Mucosa of descending colon (tissue), 3 donors: ENCODE measurements around the gene SLX4. TPM values are rescaled to one million over a fixed set of nuclear protein-coding genes. Genes with fewer than 3 reads are reported as not detected.
A peak's percentile ranks its signal among the peaks of the same experiment; 100 is the strongest.

Experiments used
- ATAC-seq: fragments of 200-7000 bp; cut with Tn5 transposase; one replicate; pipeline ENCODE4 v1.9.1; 2020; ENCODE audit warnings: mild to moderate bottlenecking, moderate library complexity
- DNase-seq, 3 donors: peaks; one replicate each; pipeline ENCODE4 v3.0.0-alpha.2; 2020
- H3K36me3 ChIP-seq: fragments of 200-600 bp; one replicate; pipeline ENCODE4 v1.8.0; 2021; ENCODE audit warnings: low read depth, mild to moderate bottlenecking
- H3K4me1 ChIP-seq: fragments of 200-600 bp; one replicate; pipeline ENCODE4 v1.8.0; 2021; ENCODE audit warnings: low read depth, mild to moderate bottlenecking
- H3K4me3 ChIP-seq: fragments of 200-600 bp; one replicate; pipeline ENCODE4 v1.8.0; 2021; ENCODE audit warnings: mild to moderate bottlenecking
- H3K9me3 ChIP-seq: fragments of 200-600 bp; one replicate; pipeline ENCODE4 v1.8.0; 2021; ENCODE audit warnings: mild to moderate bottlenecking
- CTCF ChIP-seq: fragments of 200-600 bp; IDR thresholded peaks from one replicate; pipeline ENCODE4 v1.8.0; 2022; ENCODE audit warnings: antibody characterized with exemption, mild to moderate bottlenecking
- intact Hi-C, 2 donors: fragments of 100-400 bp; cut with DNase I in 1 of 2; cut with micrococcal nuclease in 1 of 2; formaldehyde crosslinking; loops; one replicate each; pipeline versions ENCODE4 v1.11.0 to v1.11.1; 2022; cut with DNase I, micrococcal nuclease
- total RNA-seq, 3 donors: library from RNA; stranded (reverse); fragmentation: NEBNext Ultra II Directional in 2 of 3; extraction: Animal tissue kit (Norgen Biotek cat#: 25700) in 2 of 3; gene quantifications; one replicate each; pipeline versions ENCODE4 v1.2.1 to v1.2.4, GENCODE V29; 2021 to 2023
- donor health status: DM: no; HTN: no; CAD: no; lungs with moderate emphysema.
- donor health status: DM: no; HTN: no; CAD: no.
- donor health status: DM: no; HTN: yes; CAD: no.

The SLX4 gene
- total RNA-seq, 3 donors from 2014 or later, result 3.6 to 6.7 (median 5.0) TPM

GRCh38 chr16:3579776-3580175 is 31.6 kb downstream of the SLX4 start:
- ATAC-seq (no peak), DNase-seq (no peak)
- intact Hi-C loops, result no loop called here
- H3K36me3 ChIP-seq, result no peaks in the 10 kb centered on the region
- no peaks in the 10 kb centered on the region for H3K4me1 ChIP-seq
- H3K4me3 ChIP-seq, result no peak overlapping the region
- TF ChIP-seq CTCF, result no peak
- no peaks in the 10 kb centered on the region for H3K9me3 ChIP-seq

- peak; percentile 39 to 80 (median 64) for DNase-seq
- H3K4me3 ChIP-seq, result no peak overlapping the region
- no peaks in the 10 kb centered on the region for H3K36me3 ChIP-seq
- H3K9me3 ChIP-seq, result no peaks in the 10 kb centered on the region
- TF ChIP-seq CTCF, result no peak
- peak; percentile 69 for ATAC-seq
- no peaks in the 10 kb centered on the region for H3K4me1 ChIP-seq
- intact Hi-C loops, result no loop called here
These were observed 32.5 kb downstream of the SLX4 start for GRCh38 chr16:3578610-3579551.

DNA sequence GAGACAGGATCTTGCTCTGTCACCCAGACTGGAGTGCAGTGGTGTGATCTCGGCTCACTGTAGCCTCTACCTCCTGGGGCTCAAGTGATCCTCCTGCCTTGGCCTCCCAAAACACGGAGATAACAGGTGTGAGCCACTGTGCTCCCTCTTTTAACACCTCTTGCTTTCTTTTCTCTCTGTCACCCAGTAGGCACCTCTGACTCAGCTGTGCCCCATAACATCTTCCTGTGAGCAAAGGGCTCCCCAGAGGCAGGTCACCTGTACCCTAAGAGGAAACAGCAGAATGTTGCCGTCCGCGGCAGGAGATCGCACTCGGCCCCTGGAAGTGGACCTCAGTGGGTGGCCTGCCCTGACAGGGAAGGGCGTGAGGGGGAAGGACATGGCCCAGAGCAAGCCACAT is 33.3 kb downstream of the SLX4 start:
- TF ChIP-seq CTCF, result no peak
- H3K4me3 ChIP-seq, result no peak overlapping the region
- peak; percentile 45 for ATAC-seq
- H3K9me3 ChIP-seq, result no peaks in the 10 kb centered on the region
- no peaks in the 10 kb centered on the region for H3K36me3 ChIP-seq
- no peaks in the 10 kb centered on the region for H3K4me1 ChIP-seq
- no peak for DNase-seq
- intact Hi-C loops, result no loop called here

DNA sequence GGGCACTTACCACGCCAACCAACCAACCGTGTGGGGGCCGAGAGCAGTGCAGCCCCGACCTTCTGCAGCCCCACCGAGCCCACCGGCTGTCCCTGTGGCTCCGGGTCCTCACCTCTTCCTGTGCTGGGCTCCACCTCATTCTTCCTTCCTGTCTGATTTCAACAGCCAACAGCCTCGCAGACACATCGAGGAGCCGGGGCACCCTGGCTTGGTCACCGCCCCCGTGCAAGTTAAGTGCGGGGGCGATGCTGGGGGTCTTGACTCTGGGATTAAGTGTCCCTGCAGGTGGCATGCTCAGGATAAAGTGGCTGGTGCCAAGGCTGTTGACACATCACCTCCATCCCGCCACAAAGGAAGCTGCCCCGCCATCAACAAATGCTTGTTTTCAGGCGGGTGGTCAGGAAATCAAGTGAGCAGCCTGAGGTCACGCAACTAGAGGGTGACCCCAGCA is 34.1 kb downstream of the SLX4 start, which contains the start of gene NLRC3:
NLRC3 (minus strand) TSS at position 102 of the 451 bp plus-strand sequence. CDS start 12,367 bp downstream, outside the sequence.
- Histone ChIP-seq H3K9me3 (no peaks in the 10 kb centered on the region), H3K36me3 (no peaks in the 10 kb centered on the region), H3K4me3 (no peak within 1 kb of the TSS), H3K4me1 (no peaks in the 10 kb centered on the region)
- TF ChIP-seq CTCF, result no peak
- peak; percentile 48 for ATAC-seq
- intact Hi-C loops, result no loop called here
- peak in 2 of 3 donors; percentile 22 to 45 for DNase-seq

GRCh38 chr16:3576211-3576610 is 35.2 kb downstream of the SLX4 start:
- ATAC-seq, result peak; percentile 24
- no peak for DNase-seq
- Histone ChIP-seq H3K4me1 (no peaks in the 10 kb centered on the region), H3K4me3 (no peak overlapping the region), H3K9me3 (peaks cover 2% of the 10 kb centered on the region), H3K36me3 (no peaks in the 10 kb centered on the region)
- no peak for TF ChIP-seq CTCF
- intact Hi-C loops, result no loop called here
